ENCODE measurements around the gene EN2. TPM values are rescaled to one million over a fixed set of nuclear protein-coding genes. Genes with fewer than 3 reads are reported as not detected.

Gene EN2
- total RNA-seq, 1 experiment from 2014 or later, result 0.07 TPM

GRCh38 chr7:155508376-155509358 lies 50.7 kb downstream of the EN2 start:
- no peak overlapping the region for H3K27ac ChIP-seq (ENCODE audit: insufficient read length, low read depth, low read length)
- no peak overlapping the region for H2BK15ac ChIP-seq (ENCODE audit: low read depth, low read length)
- no peaks in the 10 kb centered on the region for H3K79me2 ChIP-seq (ENCODE audit: insufficient read depth, low read length)
- H3K27me3 Mint-ChIP-seq (ENCODE audit: low read depth), result peaks cover 100% of the 10 kb centered on the region
- H2BK12ac ChIP-seq (ENCODE audit: insufficient read length, low read depth, low read length), result no peak overlapping the region
- H3K4me2 ChIP-seq (ENCODE audit: insufficient read depth, insufficient read length, low read length), result peak overlapping the region; percentile 31
- no peaks in the 10 kb centered on the region for H3K9me3 ChIP-seq (ENCODE audit: control insufficient read depth, low read depth, low read length)
- H3K79me1 ChIP-seq (ENCODE audit: insufficient read depth, low read depth, low read length, poor library complexity, severe bottlenecking), result no peaks in the 10 kb centered on the region
- TF ChIP-seq CTCF (conservative IDR thresholded peaks at IDR 0.05), result no peak
- no peak overlapping the region for H2AFZ ChIP-seq (ENCODE audit: low read length)
- no peak overlapping the region for H3K9ac ChIP-seq (ENCODE audit: extremely low read depth, insufficient read length, low read length)
- no peaks in the 10 kb centered on the region for H3K36me3 Mint-ChIP-seq (ENCODE audit: insufficient read depth in 1 of 3, low read depth in 3 of 3)
- no peak overlapping the region for H3K23ac ChIP-seq (ENCODE audit: insufficient read length, low read depth, low read length)
- peaks cover 2 to 15% of the 10 kb centered on the region in 2 experiments; a peak in 2 of 5 replicates for H3K9me3 Mint-ChIP-seq
- H3K4ac ChIP-seq (ENCODE audit: low read depth, low read length), result no peak overlapping the region
- no peak overlapping the region for H2BK120ac ChIP-seq (ENCODE audit: low read depth, low read length, poor library complexity, severe bottlenecking)
- H3K14ac ChIP-seq (ENCODE audit: insufficient read depth, low read length), result no peak overlapping the region
- no peak for DNase-seq
- no peak overlapping the region for H2AK5ac ChIP-seq (ENCODE audit: insufficient read length, low read length)
- no peak overlapping the region for H3K56ac ChIP-seq (ENCODE audit: insufficient read length, low read depth, low read length)
- H4K20me1 ChIP-seq (ENCODE audit: control insufficient read depth, insufficient read depth, insufficient read length), result peaks cover 4% of the 10 kb centered on the region
- no peak overlapping the region for H4K5ac ChIP-seq (ENCODE audit: insufficient read length, low read depth, low read length)
- H3K4me1 Mint-ChIP-seq, result peaks cover 23 to 37% of the 10 kb centered on the region in 2 experiments
- no peak overlapping the region for H2BK20ac ChIP-seq (ENCODE audit: low read depth, low read length, poor library complexity, severe bottlenecking)
- H3K18ac ChIP-seq (ENCODE audit: insufficient read length, low read depth, low read length), result no peak overlapping the region
- peak overlapping the region; percentile 39 to 78 for H3K4me3 Mint-ChIP-seq
- H3T11ph ChIP-seq (ENCODE audit: low read length), result no peak overlapping the region
- no peak overlapping the region for H2BK5ac ChIP-seq (ENCODE audit: insufficient read length, low read length)
- no peak overlapping the region for H3K27ac Mint-ChIP-seq
- no peak overlapping the region for H4K91ac ChIP-seq (ENCODE audit: insufficient read length, low read depth, low read length)
- peaks cover 5% of the 10 kb centered on the region for H3K23me2 ChIP-seq (ENCODE audit: insufficient read length, low read depth, low read length, poor library complexity, severe bottlenecking)
- H3K27me3 ChIP-seq (ENCODE audit: insufficient read depth, low read length), result peaks cover 74% of the 10 kb centered on the region
- WGBS (ENCODE audit: extremely low coverage, insufficient read length, low lambda C conversion rate), result no CpG with 5 or more reads among the region's 29 CpGs
- no peak overlapping the region for H4K8ac ChIP-seq (replicated peaks; ENCODE audit: insufficient read length, low read depth, low read length)
- peaks cover 2% of the 10 kb centered on the region for H3K4me1 ChIP-seq (ENCODE audit: insufficient read depth, low read length)
